SK-N-MC (cell line): ENCODE data around the gene MTA1.

ENCODE experiments used
- EZH2 ChIP-seq: fragments of 200-600 bp; sonication (generic); IDR thresholded peaks from one replicate; pipeline ENCODE4 v1.6.1; 2017; ENCODE audit warnings: antibody characterized with exemption
- POLR2AphosphoS5 ChIP-seq: IDR thresholded peaks from 2 replicates; pipeline ENCODE4 v1.6.1; 2012; ENCODE audit warnings: mild to moderate bottlenecking, low read depth, low read length, borderline replicate concordance

DNA sequence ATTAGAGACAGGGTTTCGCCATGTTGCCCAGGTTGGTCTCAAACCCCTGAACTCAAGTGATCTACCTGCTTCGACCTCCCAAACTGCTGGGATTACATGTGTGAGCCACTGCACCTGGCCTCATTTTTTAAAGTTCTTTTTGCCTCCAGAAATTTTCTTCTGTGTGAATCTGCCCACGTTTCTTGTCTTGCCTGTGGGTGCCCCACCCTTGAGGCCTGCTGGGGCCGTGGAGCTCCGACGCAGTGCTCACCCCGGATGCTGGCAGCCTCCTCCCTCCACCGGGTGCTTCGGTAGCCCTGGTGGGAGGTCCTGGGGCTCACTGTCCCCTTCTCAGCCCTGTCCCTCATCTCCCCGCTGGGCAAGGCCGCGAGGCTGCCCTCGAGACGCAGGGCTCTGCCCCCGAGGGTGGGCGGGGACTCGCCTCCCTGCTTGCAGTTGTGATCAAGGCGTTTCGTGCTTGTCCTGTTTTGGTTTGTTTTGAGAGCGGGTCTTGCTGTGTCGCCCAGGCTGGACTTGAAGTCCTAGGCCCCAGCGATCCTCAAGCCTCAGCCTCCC, 35.5 kb downstream of the MTA1 start:
- no peak for TF ChIP-seq EZH2
- no peak for TF ChIP-seq POLR2AphosphoS5
